OCI-M2 (cell line): ENCODE results near the gene BCAS1.

Source experiments
- DNase-seq: peaks from one replicate; lab custom pipeline; 2025; ENCODE audit not compliant: unreplicated experiment; lab: John Stamatoyannopoulos, UW

Gene BCAS1

DNA sequence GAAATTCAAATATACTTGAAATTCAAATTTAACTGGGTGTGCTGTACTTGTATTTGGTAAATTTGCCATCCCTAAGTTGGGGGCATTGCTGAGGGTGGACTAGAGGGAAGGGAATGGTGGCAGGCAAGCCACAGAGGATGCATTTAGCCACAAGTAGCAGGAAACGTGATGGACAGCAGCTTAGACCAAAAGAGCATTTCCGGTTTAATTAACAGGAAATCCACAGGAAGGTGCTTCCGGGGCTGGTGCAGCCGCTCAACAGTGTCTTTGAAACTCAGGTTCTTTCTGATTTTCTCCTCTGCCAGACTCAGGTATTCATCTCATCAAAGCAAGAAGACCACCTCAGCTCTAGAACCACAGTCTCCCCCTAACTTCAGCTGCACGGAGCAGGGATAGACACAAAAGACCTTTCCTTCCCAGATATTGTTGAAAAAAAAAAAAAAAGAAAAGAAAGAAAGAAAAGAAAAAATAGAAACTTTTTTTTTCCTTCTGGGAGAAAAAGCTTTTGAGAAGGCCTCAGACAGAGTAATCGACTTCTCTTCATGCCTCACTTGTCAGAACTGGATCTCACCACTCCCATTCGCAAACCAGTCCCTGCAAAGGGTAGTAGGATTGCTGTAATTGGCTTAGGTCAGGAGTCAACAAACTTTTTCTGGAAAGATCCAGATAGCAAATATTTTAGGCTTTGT lies 8.0 kb upstream of the BCAS1 start:
- no peak for DNase-seq

DNA sequence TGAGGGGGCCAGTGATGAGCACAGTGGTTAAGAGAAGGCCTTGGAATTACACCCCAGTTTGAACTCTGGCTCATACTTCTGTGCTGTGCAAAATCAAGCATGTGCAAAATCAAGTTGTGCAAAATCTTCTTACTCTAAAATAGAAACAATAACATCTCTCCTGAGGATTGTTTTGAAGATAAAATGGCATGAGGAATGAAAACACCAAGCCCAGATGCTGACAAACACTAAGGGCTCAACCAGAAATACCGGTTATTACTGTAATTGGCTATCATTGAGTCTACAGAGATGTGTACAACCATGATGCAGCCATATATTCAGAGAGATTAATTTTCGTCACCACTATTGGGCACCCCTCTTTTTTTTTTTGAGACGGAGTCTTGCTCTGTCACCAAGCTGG lies 5.9 kb upstream of the BCAS1 start:
- DNase-seq = no peak

GRCh38 chr20:54075322-54075721 lies 4.9 kb upstream of the BCAS1 start:
- no peak for DNase-seq

DNA sequence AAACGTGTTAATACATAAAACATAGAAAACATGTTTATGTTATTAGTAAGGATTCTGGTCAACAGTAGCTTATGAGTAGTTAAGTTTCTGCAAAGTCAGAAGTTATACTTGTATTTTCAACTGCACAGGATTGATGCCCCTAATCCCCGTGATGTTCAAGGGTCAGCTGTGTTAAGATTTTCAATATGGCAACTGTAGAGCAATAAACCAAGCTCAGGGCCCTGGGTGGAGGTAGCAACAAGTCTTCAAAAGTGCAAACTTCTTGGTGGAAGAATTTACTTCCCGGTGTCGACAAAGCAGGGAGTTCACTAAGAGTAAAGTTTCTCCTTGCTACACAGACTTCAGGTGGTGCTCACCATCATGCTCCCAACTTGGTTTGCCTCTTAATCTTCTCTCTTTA lies 4.1 kb upstream of the BCAS1 start:
- no peak for DNase-seq

DNA sequence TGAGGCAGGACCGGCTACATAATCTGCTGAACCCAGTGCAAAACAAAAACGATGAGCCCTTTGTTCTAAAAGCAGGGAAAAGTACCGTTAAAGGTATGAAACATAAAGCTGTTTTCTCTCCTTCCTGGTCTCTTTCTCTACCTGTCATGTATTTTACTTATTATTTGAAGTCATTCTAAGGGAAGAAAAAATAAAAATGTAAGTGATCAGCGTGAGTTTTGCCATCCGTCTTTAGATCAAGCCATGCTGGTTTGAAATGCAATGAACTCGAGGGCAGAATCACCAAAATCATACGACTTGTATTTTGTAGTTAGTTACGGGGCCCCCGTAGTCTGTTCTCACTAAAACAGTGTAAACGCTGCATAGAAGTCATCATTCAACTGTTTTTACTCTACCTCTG lies 2.9 kb upstream of the BCAS1 start:
- no peak for DNase-seq

- no peak for DNase-seq
These were observed 858 bp downstream of the BCAS1 start for GRCh38 chr20:54069501-54069971.

GRCh38 chr20:54068966-54069365 lies 1.4 kb downstream of the BCAS1 start:
- no peak for DNase-seq

DNA sequence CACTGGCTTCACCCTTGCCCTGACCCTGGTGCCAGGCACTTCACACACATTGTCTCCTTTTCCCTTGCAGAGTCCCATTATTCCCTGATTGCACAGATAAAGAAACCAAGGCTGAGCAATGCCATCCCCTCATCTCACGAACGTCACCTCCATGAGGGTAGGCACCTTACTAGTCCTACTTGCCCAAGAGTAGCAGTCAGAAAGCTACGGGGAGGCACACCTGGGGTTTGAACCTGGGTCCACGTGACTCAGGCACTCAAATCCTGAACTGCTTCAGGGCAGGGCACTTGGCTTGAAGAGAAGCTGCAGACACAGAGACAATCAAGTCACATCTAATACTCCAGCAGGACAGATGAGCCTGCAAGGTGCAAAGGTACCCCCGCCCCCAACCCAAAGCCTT lies 1.9 kb downstream of the BCAS1 start:
- no peak for DNase-seq

DNA sequence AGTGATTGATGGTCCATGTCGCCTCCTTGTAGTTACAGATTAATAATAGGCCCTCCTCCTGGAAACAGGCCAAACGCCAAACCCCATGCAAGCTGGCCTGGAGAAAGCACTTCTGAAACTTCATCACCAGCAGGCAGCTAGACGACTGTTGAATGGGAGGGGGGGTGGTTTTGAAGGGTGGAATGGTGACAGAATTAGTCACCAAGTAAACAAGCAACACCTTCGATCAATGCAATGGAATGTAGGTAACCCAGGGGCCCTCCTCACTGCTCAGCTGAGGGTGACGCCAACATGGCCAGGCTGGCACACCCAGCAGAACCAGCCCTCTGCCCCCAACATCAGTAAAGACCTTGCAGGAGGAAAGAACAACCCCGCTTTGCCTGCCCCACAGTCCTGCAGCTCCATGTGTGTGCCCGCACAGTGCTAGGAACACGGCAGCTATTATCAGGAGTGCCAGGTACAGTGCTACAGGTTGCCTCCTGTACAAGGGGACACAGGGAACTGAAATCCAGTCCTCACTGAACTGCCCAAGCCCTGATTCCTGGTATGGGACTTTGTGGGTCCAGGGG lies 2.7 kb downstream of the BCAS1 start:
- DNase-seq = no peak

DNA sequence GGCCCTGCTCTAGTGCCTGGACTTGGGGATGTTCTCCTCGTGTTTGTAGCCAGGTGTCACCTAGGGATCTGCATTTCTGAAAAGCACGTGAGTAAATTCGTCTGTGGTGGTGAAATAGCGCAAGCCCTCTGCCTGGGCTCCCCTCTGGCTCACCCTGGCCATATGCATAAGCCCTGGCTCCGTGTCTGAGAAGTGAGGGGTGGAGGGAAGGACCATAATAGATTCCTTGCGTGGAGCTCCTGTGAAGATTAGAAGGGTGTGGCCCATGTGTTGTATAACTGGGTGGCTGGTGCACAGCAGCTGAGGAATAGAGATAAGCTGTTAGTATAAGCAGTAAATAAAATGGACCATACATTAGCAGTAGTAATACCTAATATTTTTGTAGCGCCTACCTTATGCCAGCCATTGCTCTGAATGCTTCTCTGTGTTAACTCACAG lies 4.8 kb downstream of the BCAS1 start:
- no peak for DNase-seq

DNA sequence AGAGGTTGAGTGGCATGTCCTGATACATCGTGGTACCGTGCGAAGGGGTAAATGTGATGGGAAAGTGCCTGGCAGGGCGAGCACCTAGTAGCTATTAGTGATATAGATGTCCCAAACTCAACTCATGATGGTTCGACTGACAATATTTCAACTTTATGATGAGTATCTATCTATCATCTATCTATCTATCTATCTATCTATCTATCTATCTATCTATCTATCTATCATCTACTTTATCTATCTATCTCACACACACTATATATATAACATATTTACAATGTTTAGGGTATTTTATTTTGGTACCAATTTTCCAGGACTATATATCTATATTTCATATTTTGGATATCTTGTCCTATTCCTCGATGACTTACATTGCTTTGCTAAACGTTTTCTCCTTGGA lies 5.5 kb downstream of the BCAS1 start:
- DNase-seq = no peak

DNA sequence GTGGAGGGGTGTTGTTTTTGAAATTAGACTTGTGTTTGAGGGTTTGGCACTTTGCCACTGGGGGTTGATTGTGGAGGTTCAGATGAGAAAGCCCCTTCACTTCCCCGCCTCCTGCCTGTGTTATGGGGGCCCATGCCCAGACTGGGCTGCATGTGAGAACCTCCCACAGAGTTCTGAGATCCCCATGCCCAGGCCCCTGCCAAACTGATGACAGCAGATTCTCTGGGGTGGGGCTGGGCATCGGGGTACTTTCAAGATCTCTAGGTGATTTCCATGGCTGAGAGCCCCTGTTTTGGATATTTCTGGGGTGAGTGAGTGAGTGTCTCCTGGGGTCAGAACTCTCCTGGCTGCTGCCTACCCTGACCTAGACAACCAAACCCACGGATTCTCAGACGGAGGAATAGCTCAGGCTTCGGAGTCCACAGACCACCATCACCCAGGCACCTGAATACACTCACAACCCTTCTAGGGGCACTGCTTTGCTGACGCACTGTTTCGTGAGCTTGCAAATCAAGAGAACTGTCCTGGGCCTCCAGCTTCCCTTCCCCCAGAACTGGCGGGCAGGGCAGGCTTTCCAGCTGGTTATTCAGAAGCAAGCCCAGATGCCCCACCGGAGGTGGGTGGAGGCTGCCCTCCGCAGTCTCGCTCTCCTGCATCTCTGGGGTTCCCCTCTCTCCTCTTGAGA lies 6.3 kb downstream of the BCAS1 start:
- no peak for DNase-seq

DNA sequence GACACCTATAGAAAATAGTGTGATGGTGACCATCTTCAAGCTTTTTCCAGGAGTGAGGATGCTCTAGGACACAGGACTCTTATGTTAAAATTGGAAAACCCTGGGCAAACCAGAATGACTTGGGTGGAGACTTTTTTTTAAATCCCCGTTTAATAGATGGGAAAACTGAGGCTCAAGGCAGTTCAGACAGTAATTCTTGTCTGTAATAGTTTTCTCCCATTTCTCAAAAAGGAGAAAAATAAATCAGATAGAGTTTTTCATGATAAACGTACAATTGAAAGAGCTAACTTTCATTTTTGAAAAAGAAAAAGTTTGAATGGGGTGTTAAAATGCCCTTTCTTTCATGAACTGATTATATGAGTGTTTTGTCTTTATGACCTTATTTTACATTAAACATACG lies 6.8 kb downstream of the BCAS1 start:
- no peak for DNase-seq

DNA sequence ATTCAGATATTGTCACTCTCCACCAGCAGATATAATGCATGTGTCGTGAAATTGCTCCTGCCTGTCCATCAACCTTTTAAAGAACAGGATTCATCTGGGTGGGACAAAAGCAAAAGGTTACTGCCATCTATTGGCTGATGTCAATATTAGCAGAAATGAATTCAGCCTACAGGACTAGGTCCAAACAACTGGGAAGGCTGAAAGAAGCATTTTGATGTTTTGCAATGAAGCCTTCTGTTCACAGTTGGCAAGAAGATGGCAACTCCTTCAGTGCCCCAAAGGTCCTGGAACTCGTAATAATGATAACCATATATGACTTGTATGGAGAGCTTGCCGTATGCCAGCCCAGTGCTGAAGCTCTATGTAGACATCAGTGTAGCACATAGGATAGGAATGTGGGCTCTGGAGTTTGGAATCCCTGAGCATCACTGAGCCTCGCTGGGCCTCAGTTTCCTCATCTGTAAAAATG lies 7.5 kb downstream of the BCAS1 start:
- DNase-seq = peak; percentile 30

- DNase-seq = no peak
These were observed 9.1 kb downstream of the BCAS1 start for GRCh38 chr20:54061101-54061881.

GRCh38 chr20:54059691-54060364 lies 10.6 kb downstream of the BCAS1 start:
- no peak for DNase-seq

- DNase-seq = no peak
These were observed 11.8 kb downstream of the BCAS1 start for GRCh38 chr20:54058420-54059139.

DNA sequence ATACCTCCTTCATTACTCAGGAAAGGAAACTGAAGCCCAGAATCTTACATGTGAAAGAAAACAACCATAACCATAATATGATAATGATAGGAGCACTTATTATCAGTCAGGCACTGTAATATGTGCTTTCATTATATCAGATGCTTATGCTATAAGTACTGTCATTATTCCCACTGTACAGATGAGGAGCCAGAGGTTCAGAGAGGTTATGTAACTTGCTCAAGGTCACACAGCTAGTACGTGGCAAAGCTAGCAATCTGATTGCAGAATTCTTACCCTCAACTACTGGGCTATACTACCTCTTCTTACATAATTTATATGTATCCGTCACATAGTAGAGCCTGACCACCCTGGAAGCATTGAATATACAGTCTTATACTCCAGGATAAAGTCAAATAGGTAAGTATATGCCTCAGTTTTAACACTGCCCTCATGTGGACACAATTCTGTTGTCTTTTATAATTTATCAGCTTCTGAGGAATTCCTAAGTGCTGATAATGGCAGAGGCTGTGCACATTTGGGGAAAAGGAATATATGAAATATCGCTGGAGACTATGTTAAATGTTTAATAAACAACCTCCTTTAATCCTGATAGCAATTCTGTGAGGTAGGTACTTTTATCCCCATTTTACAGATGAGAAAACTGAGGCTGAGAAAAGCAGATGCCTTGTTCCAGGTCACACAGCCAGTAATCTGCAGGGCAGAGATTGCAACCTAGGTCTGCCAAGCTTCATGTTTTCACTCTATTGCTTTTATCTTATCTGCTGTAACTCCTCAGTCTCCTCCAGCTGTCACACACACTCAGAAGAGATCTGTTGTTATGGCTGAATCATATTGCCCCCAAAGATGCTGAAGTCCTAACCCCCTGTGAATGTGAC lies 13.4 kb downstream of the BCAS1 start:
- DNase-seq = no peak

GRCh38 chr20:54054516-54054915 lies 15.9 kb downstream of the BCAS1 start:
- no peak for DNase-seq
